Right lung (tissue), 5 donors: Measurements from ENCODE around the gene NUDT4. TPM values are rescaled to one million over a fixed set of nuclear protein-coding genes. Genes with fewer than 3 reads are reported as not detected.
"Not testable (repeated sequence)": the region's sequence is repeated elsewhere in the genome, so short reads cannot be mapped to it uniquely, and the experiment has no call there.

Experiments
- DNase-seq, 2 donors: peaks; one replicate each; pipeline ENCODE4 v3.0.0-alpha.2; 2013
- polyA plus RNA-seq, 5 donors: library from polyadenylated mRNA; unstranded; fragments of 120-200 nt; gene quantifications; one replicate each; pipeline versions ENCODE4 v1.2.1 to v1.2.3, GENCODE V29; 2013; ENCODE audit warnings: inconsistent platforms in 1 of 5, low replicate concordance in 1 of 5; ENCODE audit not compliant: insufficient read length in 5 of 5, insufficient read depth in 1 of 5

Gene NUDT4
- polyA plus RNA-seq, 5 donors, result 99.7 to 136 (median 116) TPM

DNA sequence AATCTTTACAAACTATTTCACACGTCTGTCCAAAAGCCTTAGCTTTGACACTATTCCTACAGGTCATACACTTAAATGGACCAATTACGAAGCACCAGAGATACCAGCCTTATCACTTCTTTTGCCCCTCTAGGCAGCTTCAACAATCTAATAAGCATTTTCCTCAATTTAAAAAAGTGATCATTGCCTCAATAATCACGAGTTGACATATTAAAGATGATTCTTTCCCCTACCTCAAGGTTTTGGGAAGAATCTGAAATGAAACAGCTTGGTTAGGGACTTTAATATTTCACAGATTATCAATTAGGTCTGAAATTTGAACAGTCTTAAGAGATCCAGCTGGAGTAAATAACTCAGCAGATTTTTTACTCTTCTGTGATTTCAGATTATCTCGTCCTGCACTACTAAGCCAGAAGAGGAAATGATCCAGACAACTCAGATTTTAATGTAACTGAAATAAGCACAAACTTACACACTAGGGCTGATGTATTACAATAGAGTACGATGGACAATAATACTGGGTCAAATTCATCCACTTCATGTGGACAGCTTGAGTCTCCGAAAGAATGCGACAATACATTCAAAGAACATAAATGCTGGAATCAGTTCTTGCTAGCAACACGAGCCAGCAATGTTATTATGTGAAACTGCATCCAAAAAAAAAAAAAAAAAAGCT is 48.1 kb downstream of the NUDT4 start:
- DNase-seq, result peak in 1 of 2 donors; percentile 52

DNA sequence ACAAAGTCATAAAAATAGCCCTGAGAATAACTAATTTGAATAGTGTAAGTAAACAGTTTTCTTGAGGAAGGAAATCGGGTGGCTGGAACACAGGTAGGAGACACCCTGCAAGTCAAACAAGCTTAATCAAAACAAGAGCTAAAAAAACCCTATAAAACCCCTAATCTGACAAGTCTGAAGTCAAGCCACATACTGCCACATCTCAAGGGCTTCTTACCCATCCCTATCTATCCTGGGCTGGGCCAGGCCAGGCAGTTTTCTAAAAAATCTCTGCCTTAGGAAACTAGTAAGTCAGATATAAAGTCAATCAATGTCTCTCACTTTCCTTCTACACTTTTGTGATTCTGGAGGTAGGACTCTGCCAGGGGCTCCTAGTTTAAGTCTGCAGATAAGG is 48.7 kb downstream of the NUDT4 start:
- no peak for DNase-seq

GRCh38 chr12:93427779-93428564 is 50.2 kb downstream of the NUDT4 start:
- DNase-seq, result no peak

GRCh38 chr12:93429448-93429847 is 51.7 kb downstream of the NUDT4 start:
- DNase-seq, result no peak

GRCh38 chr12:93429852-93430251 is 52.1 kb downstream of the NUDT4 start:
- DNase-seq, result no peak

GRCh38 chr12:93430280-93430679 is 52.6 kb downstream of the NUDT4 start:
- DNase-seq, result no peak

DNA sequence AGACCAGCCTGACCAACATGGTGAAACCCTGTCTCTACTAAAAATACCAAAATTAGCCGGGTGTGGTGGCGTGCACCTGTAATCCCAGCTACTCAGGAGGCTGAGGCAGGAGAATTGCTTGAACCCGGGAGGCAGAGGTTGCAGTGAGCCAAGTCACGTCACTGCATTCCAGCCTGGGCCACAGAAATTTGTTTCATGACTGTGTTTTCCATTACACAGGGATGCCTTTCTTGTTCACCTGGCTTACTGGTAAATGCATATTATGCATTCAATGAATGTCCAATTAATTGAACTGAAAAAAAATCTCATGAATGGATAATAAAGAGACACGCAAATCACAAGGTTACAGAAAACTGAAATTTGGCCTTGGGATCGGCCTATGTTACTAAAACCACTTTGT is 54.3 kb downstream of the NUDT4 start:
- not testable (repeated sequence) for DNase-seq

GRCh38 chr12:93434256-93434865 is 56.6 kb downstream of the NUDT4 start:
- peak; percentile 44 to 52 for DNase-seq

- DNase-seq, result no peak
These were observed 60.7 kb downstream of the NUDT4 start for GRCh38 chr12:93438266-93439050.

DNA sequence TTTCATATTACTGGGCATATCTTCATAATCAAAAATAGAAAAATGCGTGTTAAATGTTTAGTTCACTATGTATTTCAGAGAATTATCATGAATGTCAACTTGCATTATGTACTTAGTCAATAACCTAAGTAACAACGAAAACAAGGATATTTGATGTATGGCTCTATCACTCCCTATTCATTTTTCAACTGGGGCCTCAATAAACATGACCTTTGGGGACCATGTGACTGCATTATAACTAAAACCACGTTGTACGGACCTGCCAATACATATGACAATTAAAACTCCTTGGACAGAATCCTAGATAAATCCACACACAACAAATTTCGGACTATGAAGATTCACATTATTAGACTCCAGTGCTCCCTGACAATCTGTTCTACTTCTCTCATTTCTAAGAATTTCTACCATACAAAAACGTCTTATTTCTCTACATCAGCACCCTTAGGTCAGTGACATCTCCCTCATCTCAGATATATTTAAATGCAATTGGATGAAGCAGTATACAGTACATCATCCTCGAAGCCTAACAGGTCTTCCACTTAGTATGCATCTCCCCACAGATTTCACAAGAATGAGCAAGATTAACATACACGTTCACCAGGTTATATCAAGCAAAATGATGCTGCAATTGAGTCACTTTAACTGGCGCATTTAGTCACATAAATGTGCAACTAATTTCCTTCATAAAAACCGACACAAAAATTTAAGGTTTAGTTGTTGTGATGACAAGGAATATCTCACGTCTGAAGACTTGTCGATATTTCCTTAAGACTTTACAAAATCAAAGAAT is 62.5 kb downstream of the NUDT4 start:
- DNase-seq, result no peak

GRCh38 chr12:93441081-93441616 is 63.4 kb downstream of the NUDT4 start:
- DNase-seq, result peak in 1 of 2 donors; percentile 30

DNA sequence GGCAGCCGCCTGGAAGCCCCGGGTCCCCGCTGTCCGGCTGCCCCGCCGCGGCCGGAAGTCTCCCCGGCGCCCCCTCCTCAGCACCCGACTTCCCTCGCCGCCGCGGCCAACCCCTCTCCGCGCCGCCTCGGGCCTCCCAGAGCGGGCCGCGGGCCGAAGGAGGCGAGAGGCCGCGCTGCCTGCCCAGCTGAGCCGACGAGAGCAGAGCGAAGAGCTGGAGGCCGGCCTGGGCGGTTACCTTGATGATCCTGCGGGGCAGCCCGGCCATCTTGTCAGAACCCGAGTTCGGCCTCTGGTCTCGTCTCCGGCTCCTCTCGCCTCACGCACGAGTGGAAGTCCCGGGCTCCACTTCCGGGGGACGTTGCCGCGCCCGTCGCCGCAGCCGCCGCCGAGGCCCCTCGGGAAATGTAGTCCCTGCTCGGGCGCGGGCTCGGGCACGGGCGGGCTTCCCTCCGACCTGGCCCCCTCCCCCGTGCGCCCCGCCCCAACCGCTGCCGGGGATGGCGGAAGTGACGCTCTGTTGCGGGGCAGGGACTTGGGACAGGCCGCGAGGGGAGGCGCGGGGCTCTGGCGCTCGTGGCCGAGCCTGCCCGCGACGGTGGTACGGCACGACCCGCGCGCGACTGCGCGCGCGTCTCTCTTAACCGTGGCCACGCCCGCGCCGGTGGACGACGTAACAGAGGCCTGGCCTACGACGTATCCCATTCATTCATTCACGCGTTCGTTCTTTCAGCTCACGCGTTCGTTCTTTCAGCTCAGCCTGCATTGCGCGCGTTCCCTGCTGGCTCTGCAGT is 64.1 kb downstream of the NUDT4 start, which contains the start of gene UBE2N:
UBE2N (minus strand) TSS at position 331 of the 794 bp plus-strand sequence; CDS start at position 268, 63 bp downstream.
- DNase-seq, result peak; percentile 95 to 96

GRCh38 chr12:93442411-93443340 is 65.0 kb downstream of the NUDT4 start:
- no peak for DNase-seq

GRCh38 chr12:93443576-93443975 is 65.9 kb downstream of the NUDT4 start:
- DNase-seq, result no peak

- DNase-seq, result no peak
These were observed 70.0 kb downstream of the NUDT4 start for GRCh38 chr12:93447555-93448290.

DNA sequence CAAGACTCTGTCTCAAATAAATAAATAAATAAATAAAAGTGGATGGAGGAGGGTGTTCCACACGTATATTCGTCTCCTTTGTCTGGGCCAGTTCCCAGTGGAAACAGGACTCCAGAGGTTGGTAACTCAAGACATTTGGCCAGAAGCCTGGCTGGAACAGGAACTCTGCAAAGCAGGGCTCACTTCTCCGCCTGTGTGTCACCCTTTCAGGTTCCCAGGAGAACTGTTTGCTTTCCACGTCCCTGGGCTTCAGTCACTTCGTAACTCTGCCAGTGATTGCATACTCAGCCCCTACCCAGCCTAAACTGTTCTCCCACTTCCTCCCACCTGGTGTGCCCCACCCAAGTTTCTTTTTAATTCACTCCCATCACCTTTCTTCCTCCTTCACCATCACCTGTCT is 71.1 kb downstream of the NUDT4 start:
- no peak for DNase-seq

GRCh38 chr12:93449277-93449676 is 71.6 kb downstream of the NUDT4 start:
- DNase-seq, result no peak
